Hepatocyte (in vitro differentiated cells): ENCODE results near the gene SRCIN1.

Source experiments
- EZH2 ChIP-seq: fragments of 200-600 bp; sonication (generic); IDR thresholded peaks from 2 replicates; pipeline ENCODE4 v1.6.1; 2016; ENCODE audit warnings: antibody characterized with exemption, mild to moderate bottlenecking, borderline replicate concordance
- EZH2phosphoT487 ChIP-seq: fragments of 200-600 bp; sonication (generic); IDR thresholded peaks from one replicate; pipeline ENCODE4 v1.6.1; 2018; ENCODE audit warnings: antibody characterized with exemption, mild to moderate bottlenecking, low read depth, moderate library complexity; ENCODE audit not compliant: unreplicated experiment, severe bottlenecking
- TF ChIP-seq, protein P1 (sequence below): fragments of 200-600 bp; sonication (generic); IDR thresholded peaks from 2 replicates; pipeline ENCODE4 v1.5.1; 2016; ENCODE audit warnings: antibody characterized with exemption, mild to moderate bottlenecking; ENCODE audit not compliant: poor library complexity

DNA sequence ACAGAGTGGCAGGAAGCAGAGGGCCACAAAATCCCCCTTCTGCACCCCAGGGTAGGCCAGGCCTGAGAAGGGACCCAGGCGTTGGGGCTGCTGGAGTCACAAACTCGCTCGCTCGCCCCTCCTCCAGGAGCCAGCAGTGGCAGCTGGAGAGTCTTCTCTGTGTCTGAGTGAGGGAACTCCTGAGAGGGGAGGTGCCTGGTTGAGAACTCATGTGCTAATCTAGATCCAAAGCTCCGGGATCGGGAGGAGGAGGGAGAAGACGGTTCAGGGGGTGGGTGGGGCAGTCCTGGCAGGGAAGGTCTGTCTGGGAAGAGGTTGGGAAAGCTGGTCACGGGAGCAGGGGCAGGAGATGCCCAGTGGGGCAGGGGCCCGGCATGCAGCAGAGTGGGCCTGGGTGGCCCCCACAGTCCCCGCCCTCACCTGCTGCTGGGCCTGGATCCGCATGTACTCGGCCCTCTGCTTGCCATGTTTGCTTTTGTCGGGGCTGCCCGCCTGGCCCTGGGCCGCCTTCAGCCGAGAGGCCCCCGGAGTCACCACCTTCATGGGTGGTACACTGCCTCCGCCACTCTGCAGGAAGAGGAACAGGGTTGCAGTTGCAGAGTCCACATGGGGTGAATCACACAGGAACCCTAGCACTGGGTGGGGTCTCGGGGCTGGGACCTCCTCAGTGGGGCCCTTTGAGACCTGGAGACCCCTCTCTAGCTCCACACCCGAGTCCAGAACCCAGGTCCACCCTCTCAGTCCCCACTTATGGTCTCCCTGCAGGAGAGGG is 62.2 kb downstream of the SRCIN1 start:
- TF ChIP-seq, protein P1, sequence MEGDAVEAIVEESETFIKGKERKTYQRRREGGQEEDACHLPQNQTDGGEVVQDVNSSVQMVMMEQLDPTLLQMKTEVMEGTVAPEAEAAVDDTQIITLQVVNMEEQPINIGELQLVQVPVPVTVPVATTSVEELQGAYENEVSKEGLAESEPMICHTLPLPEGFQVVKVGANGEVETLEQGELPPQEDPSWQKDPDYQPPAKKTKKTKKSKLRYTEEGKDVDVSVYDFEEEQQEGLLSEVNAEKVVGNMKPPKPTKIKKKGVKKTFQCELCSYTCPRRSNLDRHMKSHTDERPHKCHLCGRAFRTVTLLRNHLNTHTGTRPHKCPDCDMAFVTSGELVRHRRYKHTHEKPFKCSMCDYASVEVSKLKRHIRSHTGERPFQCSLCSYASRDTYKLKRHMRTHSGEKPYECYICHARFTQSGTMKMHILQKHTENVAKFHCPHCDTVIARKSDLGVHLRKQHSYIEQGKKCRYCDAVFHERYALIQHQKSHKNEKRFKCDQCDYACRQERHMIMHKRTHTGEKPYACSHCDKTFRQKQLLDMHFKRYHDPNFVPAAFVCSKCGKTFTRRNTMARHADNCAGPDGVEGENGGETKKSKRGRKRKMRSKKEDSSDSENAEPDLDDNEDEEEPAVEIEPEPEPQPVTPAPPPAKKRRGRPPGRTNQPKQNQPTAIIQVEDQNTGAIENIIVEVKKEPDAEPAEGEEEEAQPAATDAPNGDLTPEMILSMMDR = no peak
- TF ChIP-seq EZH2phosphoT487 = no peak
- no peak for TF ChIP-seq EZH2
